NCI-H446 (cell line): Measurements from ENCODE around the gene MAP3K7.

Experiments used
- DNase-seq, 2 experiments: peaks; one replicate each; lab custom pipeline; 2025; lab: John Stamatoyannopoulos, UW

The MAP3K7 gene

DNA sequence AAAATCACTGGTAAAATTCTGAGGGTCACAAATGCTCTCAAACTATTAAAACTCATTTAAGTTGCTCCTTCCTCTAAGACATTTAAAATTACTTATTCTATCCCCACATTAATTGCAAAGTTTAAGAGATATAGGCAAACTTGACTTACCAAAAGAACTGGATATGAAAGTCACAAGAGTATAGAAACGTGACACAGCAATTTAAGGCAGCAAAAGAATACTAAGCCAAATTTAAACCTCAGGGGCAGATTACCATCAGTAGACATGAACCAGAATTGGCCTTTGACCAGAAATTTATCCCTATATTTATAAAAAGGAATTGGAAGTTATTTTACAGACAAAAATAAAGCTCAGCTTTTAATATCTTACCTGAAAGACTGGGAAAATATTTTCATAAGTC lies 56.0 kb downstream of the MAP3K7 start:
- no peak for DNase-seq

DNA sequence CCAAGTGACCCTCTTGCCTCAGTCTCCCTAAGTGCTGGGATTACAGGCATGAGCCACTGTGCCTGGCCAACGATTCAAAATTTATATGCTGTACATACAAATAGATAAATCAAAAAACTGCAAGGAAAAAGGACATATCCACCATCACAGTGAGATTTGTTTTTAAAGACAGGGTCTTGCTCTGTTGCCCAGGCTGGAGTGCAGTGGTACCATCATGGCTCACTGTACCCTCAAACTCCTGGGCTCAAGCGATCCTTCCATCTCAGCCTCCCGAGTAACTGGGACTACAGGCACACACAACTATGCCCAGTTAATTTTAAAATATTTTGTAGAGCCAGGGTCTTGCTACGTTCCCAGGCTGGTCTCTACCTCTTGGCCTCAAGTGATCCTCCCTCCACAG lies 61.5 kb downstream of the MAP3K7 start:
- DNase-seq: no peak

DNA sequence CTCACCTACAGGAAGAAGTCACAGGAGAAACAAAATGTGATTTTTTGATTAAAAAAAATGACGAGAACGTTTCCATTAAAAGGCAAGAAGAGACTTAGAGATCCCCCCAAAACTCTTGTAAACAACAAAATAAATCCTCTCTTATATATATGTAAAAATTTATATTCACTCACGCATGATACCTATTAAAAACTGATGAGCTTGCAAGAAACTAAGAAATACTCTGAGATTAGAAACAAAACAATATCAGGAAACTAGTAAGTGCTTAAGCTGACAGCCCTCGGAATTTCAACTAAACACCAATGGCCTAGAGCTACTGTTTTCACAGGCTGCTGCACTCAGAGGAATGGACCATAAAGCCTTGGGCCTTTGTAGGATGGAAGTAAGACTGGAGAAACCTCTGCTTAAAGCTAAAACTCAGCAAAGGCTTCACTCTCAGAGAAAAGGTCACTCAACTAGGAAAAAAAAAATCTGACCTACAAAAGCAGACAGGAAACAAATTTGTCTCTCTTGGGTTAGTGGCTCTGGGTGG lies 63.0 kb downstream of the MAP3K7 start:
- no peak for DNase-seq

DNA sequence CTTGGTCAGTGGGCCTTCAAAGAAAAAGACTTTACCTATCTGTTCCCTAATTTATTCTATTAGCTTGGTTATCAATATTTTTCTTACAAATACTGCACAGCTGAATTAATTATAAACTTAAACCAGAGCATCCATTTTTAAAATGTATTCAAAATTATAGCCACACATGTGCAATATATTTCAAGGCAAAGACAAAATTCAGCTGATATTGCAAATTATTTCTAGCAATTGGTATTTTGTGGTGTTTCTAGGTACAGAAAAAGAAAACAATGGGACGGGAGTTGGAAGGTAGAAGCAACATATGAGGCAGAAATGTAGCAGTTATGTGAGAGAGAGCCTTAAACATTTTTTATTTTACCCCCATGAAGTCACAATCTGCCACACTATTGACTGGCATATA lies 64.9 kb downstream of the MAP3K7 start:
- DNase-seq: no peak

DNA sequence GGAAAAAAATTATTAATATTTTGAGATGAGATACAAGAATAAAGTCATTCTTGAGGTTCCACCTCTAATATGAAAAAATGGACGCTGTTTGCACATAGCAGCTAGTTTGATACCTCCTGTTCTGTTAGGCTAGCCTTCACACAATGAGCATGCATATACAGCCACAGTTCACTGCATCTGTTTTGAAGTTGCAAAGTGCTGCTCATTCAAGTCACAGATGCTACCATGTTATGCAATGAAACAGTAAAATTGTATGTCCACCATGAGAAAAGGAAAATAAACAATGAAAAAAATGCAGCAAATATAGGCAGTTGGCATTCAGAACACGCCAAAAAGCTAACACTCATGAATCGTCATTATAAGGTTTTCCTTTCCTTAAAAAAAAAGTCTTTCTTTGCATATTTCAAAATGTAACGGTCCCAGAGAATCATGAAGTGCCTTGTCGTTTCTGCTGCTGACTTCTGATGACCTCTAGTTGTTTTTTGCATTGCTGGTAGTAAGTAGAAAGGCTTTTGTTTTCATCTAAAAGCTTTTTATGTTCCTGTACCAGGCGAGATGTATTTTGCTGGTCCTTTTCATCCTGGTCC lies 70.7 kb downstream of the MAP3K7 start:
- DNase-seq: no peak

DNA sequence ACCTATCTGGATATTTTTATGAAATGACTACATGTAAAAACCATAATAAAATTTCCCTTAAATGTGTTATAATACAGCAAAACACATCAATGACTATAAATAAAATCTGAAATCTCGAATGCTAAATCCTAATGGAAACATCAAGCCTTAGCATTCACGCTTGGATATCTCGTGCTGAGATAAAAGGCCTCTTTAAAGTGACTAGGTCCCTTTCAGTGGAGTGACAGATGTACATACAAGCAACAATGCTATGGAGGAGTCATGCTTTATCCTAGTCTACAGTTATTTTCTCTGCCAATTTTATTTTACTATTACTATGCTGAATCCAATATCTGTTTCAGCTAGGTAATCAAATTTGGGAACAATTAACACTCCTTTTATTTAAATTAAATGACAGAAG lies 72.4 kb downstream of the MAP3K7 start:
- no peak for DNase-seq

DNA sequence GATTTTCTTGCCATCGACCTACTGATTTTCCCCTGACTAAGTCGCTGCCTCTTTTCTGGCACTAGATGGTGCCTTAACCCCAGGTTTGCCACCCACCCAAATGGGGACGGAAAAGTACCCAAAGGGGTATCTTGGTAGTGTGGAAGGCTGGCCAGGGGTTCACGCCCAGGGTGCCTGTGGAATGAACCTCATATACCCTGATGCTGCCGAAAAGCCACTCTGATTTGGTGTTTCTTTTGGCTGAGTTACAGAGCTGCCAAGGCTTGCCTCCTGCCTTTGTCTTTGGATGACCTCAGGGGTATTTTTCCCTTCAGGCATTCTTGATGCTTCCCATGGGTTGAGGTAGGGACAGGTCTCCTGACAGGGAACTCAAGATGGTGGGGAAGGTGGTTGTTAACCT lies 78.1 kb downstream of the MAP3K7 start:
- no peak for DNase-seq

DNA sequence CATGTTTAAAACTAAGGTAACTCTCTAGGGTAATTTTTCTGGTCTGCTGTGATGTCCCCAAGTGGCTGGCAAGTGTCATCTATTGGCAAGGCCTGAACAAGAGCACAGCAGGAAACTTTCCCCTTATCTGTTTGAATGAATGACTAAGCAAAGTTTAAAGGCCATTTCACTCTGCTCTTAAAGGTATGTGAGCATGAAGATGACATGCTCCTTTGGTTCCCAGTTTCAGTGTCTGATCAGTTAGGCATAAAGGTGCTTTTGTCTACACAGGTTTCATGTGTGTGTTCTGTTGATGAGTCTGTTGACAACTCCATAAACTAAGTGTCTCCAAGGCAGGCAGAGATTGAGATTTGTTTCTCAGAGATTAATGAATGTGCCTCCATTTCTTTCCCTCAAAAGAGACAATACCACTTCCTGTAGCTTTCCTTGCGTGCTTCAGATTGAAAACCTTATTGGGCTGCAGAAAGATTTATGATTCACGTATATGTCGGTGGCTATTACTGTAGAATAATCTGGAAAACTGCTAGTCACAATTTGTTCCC lies 83.9 kb downstream of the MAP3K7 start:
- no peak for DNase-seq

DNA sequence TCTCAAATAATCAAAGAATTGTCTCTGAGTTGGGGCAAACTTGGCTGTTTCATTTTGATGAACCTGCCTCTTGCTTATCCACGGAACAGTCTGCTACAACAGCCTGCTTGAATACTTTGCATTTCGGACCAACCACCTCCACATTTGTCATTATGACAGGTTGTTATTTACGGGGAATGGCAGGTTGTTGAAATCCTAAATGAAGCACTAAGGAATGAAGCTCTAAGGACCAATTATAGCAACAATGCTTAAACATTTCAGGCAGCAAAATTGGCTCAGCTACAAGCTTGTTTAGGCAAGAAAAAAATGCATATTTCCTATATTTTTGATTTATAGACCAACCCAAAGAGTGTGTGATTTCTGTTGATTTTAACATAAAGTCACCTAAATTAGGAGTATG lies 84.5 kb downstream of the MAP3K7 start:
- no peak for DNase-seq

DNA sequence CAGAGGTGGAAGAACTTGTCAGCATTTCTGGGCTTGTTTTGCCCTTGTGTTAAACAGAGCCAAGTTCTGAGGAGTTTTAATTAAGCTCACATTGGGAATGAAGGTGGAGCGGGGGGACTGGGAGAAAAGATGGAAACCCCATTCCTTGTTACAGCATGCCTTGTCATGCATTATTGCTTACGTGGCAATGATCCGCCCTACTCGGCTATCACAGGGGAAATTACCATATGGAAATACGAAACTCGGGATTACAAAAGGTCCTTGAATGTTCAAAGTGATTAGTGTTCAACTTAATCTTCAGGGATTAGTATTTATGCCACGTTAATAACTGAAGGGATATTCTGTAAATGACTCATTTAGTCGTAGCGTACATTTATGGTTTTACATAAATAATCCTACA lies 86.4 kb downstream of the MAP3K7 start:
- DNase-seq: no peak

DNA sequence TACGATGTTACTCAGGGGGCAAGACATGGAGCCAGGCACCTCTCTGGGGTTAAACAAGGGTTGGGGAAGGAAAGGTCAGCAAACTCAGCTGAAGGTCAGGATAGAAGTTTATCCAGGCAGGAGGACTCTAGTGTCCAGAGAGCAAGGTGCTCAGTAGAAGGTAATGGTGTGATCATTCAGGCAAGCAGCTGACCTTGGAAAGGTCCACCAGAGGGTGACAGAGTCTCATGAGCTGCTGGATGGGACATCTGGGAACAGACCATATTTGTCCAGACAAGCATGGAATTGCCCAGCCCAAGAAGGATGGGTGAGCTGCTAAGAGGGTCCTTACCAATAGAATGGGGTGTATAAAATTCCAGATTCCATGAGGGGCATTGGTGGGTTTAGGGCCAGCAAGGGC lies 89.5 kb downstream of the MAP3K7 start:
- DNase-seq: no peak

DNA sequence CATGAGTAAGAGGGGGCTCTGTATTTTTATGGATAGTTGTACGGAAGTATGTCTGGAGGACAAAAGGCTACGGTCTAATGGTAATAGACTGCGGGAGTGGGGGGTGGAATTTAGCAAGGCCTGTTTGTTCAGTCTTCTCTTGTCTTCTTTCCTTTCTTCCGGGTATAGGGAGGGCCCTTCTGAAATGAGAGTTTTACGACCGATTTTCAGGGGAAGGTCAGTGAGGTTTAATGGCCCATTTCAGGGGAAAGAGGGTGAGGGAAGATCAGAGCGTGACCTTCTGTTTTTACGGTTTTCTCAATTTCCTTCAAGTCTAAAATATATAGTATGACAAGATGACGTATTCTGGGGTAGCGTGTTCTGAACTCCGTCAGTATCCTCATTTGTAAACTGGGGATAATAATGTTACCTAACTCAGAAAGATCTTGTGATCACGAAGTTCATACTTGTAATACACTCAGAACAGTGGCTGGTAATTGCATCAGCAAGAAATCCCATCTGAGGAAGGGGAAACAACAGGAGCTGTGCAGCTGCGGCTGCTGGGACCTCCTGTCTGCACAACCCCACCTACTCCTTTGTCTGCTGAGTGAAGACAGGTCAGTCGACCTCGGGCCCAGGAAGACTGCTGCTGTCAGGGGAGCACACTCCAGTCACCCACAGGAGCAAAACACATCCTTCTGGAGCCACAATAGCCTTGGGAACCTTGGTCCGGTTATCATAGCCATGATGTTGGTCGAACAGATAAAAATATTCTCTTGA lies 90.4 kb downstream of the MAP3K7 start:
- no peak for DNase-seq

DNA sequence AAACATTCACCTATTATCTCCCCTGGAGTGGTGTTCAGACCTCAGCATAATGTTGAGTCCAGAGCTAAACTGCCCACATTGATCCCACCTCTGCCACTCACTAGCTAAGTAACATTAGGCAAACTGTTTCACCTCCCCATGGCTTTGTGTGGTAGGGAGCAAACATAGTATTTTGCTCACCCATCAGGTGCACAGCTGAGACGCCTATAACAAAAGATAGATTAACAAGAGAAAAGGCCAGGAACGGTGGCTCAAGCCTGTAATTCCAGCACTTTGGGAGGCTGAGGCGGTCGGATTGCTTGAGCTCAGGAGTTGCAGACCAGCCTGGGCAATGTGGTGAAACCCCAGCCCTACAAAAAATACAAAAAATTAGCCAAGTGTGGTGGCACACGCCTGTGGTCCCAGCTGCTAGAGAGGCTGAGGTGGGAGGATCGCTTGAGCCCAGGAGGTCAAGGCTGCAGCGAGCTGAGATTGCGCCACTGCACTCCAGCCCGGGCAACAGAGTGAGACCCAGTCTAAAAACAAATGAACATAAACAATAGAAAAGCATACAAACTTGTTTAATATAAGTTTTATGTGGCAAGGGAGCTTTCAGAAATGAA lies 91.6 kb downstream of the MAP3K7 start:
- no peak for DNase-seq

DNA sequence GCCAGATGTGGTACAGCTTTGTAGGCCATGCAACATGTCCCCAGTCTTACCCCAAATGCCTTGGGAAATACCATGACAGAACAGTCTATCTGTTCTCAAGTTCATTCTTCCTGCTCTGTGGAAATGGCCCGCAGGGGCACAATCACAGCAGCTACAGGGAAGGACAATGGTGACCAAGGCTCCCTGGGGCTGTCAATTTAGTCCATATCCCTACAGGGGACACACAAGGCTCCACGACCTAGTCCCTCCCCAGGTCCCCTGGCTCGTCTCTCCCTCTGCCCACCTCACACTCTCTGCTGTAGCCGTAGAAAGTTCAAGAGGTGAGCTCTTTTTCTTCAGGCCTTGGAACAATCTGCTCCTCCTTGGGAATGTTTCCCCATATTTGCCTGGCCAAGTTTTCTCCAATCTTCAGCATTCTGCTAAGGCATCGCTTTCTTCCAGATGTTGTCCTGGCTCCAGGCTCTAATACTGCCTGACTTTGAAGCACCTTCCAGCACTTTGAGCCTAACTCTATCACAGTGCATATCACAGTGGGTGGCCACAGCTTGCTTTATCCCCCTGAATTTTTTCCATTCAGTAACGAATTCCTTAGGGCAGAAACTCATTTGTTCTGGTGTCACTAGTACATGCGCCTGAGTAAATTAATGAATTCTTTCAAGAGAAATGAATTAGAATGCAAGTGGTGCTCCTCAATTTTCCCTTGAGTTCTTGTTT lies 92.6 kb downstream of the MAP3K7 start:
- DNase-seq: no peak

DNA sequence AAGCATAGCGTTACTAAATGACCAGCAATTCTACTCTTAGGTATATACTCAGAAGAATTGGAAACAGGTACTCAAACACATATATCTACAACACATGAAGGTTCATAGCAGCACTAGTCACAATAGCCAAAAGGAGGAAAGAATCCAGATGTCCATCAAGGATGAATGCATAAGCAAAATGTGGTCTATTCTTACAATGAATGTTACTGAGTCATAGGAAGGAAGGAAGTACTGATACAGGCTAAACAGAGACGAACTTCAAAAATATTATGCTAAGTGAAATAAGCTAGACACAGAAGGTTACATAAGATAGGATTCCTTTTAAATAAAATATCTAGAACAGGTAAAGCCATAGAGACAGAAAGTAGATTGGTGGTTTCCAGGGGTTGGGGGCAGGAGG lies 93.5 kb downstream of the MAP3K7 start:
- no peak for DNase-seq

DNA sequence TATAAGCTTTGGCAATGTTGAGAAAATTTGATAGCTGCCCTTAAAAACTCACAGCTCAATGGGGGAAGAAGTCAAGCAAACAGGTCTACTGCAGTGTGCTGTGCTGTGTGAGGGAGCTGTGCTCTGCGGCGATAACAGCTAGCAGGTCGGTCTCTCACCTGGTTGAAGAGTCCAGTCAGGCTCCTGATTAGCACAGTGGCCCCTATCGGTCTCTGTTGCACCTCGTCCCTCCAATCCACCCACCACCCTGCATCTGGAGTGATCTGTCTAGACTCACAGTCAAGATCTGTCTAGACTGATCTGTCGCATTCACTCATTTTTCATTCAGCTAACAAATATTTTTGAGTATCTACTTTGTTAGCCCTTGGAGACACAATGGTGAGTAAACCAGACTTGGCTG lies 94.1 kb downstream of the MAP3K7 start:
- no peak for DNase-seq

DNA sequence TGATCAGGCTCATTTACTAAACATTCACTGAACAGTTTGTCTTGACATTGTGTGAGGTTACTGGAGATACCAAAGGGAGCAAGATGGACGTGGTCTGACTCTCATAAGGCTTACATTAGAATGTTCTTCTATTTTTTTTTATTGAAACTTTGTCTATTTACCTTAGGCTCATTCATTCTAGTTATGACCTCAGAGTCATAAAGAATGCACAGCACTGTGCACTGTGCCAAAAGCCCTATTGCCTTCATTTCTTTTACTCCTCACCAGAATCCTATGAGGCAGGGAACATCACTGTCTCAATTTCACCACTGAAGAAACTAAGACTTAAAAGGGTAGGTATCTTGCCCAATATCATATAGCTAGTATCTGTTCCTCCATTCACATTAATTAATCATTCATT lies 94.5 kb downstream of the MAP3K7 start:
- DNase-seq: no peak

DNA sequence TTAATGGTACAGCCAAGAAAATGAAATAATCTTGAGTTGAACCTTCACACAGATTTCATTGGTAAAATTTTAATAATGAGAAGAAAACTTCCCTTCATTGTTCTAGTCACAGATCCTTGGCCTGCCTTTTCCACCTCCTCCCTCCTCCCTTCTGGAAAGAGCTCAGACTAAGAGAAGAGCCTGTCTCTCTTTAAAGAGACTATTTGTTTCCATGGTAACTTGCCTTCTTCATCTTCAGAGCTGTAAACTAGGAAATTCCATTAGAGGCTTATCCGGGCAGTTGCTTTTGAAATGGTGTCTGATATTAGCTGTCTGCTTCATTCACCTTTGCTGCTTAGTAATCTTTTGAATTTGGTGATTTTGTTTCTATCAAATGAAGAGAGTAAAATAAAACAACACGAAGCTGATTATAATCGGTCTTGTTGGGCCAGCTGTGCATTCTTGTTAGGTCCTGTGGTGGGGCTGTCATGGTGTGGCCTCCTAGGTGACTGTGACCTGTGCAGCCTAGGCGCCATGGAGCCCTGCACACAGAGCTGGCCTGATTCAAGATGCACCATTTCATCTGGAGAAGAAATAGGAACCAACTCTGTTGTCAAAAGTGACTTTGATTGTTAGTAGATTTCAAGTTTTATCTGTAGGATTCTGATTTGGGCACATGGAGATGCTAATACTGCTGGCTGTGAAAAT lies 96.7 kb downstream of the MAP3K7 start:
- DNase-seq: no peak

DNA sequence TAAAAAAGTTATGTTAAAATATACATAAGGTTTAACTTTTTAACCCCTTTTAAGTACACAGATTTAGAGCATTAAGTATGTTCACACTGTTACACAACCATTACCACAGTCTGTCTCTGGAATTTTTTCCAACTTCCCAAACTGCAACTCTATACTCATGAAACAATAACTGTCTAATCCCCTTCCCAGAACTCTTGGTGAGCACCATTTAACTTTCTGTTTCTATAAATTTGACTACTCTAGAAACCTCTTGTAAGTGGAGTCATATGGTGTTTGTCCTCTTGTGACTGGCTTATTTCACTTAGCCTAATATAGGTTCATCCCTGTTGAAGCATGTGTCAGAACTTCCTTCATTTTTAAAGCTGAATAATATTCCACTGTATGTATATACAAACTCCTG lies 98.1 kb downstream of the MAP3K7 start:
- no peak for DNase-seq

DNA sequence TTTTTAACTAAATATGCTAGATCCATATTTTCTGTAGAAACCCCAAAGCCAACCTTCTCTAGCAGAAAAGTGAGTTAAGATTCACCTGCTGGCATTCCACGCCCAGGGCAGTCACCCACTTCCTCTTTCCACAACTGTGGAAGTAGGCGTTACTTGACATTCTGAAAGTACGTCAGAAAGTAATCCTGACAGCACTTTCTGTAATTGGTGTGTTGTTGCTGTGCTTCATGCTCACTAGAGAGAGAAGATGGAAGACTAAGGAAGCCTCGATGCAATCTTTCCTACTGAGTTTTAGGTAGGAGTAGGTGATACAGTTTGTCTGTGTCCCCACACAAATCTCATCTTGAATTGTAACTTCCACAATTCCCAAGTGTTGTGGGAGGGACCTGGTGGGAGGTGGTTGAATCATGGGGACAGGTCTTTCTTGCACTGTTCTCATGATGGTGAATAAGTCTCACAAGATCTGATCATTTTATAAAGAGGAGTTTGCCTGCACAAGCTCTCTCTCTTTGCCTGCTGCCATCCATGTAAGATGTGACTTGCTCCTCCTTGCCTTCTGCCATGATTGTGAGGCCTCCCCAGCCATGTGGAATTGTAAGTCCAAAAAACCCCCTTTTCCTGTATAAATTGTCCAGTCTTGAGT lies 101.1 kb downstream of the MAP3K7 start:
- no peak for DNase-seq

DNA sequence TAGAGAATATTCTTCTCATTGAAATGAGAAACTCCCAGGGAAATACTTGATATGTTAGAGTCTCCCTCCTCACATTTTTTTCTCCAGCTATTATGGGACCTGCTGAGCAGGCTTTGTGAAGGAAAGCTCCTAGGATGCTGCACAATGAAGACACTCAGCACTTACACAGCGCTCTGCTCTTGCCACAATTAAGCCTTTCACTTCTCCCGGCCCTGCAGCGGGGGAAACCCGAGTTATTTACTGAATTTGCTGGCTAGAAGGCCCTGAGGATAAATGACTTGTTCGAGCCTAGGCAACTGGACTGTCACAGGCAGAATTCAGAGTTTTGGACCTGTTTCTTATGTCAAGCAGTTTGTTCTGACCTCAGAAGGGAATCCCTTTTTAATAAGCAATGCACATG lies 102.0 kb downstream of the MAP3K7 start:
- DNase-seq: no peak
